ENCODE results near the gene ATP9A.
"Not testable (repeated sequence)": the region's sequence is repeated elsewhere in the genome, so short reads cannot be mapped to it uniquely, and the experiment has no call there.

ATP9A gene

DNA sequence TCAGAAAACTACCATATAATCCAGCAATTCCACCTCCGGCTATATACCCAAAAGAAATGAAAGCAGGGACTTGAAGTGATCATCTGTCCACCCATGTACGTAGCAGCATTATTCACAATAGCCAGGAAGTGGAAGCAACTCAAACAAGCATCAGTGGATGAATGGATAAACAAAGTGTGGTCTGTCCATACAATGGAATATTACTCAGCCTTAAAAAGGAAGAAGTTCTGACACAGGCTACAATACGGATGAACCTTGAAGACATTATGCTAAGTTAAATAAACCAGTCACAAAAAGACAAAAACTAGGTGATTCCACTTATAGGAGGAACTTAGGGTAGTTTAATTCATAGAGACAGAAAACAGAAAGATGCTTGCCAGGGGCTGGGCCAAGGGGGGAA is 76.5 kb downstream of the ATP9A start:
- no peak for DNase-seq (ENCODE audit: low spot score)

DNA sequence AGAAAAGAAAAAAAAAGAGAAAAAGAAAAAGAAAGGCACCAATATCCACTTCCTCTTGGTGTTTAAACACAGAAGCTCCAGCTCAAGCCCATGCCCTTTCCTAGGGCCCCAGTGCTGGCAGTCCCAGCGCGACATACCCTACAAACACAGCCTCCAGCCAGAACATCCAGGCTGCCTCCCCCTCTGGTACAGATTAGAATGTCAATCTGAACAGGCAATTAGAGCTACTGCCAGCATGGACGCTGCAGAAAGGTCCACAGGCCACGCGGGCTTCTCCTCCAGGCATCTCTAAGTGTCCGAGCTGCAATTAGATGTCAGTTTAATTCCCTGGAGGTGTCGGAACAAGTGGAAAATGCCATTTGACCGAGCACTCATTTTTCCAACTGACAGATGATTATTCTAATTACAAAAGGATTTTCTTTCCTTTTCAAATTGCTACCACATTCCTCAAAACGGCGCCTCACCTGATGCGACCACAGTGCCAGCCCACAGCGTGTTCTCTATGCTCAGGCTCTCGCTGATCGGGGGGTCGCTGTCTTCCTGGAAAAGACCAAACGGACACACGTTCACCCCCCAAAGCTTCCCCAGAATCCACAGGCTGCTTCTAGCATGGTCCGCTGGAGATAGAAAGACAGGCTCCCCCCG is 79.5 kb downstream of the ATP9A start:
- DNase-seq (ENCODE audit: low spot score): no peak

GRCh38 chr20:51687630-51688029 is 80.6 kb downstream of the ATP9A start:
- DNase-seq (ENCODE audit: low spot score): no peak

DNA sequence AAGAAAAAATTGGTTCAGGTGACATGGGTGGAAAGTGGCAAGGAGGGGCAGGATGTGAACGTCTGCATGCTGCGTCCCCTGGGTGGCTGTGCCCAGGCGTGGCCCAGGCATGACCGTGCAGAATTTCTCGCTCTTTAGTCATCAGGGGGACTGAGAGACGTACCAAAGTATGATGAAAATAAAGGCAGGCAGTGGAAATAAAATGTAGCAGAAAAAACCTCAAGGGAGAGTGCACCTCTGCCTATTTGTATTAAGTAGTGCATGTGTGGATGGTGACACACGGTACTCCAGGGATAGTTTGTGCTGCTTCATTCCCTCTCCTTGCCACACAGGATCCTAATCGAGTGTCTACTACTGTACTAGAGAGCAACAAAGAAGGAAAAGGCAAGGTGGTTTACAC is 81.1 kb downstream of the ATP9A start:
- no peak for DNase-seq (ENCODE audit: low spot score)

GRCh38 chr20:51685494-51685893 is 82.7 kb downstream of the ATP9A start:
- not testable (repeated sequence) for DNase-seq (ENCODE audit: low spot score)

DNA sequence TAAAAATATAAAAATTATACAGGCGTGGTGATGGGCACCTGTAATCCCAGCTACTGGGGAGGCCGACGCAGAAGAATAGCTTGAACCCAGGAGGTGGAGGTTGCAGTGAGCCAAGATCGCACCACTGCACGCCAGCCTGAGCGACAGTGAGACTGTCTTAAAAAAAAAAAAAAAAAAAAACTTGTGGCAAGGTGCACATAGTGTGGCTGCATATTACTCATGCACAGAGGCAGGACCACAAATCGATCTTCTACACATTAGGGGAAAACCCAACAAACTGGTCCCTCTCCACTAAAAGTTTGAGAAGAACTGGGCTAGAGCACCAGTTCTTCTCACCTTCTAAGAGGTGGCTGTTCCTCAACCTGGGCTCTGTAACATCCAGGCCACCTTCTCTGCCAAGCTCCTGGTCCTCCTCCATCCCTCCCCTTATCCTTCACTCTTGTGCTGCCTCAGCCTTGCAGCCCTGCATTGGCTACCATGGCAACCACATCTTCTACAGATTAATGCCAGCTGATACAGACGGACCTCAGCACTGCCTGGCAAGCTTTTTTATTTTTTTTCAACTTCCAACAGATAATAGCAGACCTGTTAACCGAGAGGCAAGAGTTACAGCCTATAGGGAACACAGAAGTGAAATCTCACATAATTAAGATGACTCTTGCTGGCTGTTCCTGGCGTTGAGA is 88.0 kb downstream of the ATP9A start:
- DNase-seq (ENCODE audit: low spot score): no peak

DNA sequence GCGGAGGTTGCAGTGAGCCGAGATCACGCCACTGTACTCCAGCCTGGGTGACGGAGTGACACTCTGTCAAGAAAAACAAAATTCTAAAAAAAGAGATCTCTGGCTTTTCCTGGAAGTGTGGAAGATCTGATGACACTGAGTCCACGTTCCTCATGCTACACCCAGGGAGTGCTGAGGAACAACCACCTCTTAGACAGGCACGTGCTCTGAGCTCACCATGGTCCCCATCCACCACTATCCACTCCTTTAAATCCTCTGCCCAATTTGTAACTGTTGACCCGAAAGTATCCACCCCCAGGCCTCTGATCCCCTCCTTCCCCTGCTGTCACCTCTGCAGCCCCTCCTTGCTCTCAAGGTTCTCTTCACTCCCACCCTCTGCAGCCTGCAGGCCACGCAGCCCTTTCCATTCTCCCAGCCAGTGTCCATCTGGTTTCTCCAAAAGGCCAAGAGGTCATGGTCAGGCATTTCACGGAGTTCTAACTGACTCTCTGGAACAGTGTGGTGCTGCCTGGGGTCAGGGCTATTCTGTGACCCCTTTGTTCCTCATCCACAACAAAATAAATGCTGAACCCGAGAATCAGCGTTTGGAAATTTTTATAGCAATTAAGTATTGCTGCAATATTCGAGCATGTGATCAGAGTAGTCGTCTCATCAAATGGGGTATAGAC is 88.8 kb downstream of the ATP9A start:
- no peak for DNase-seq (ENCODE audit: low spot score)

- DNase-seq (ENCODE audit: low spot score): no peak
Measured at GRCh38 chr20:51678026-51678697, 90.0 kb downstream of the ATP9A start.

DNA sequence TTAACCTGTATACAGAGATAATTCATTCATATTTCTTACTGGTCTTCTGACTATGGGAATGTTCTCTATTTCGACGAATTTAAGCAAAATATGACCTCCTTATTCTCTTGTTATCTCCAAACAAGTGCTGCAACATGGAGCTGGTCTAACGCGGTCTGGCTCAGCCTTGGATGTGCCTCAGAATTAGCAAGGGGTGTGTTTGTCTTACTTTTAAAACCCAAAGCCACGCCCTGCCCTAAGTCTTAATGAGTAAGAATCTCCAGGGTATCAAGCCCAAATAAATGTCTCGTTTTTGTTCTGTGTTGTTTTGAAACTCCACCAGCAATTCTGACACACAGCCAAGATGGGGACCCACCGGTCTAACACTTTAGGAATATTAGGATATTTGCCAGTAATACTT is 99.2 kb downstream of the ATP9A start:
- no peak for DNase-seq (ENCODE audit: low spot score)

DNA sequence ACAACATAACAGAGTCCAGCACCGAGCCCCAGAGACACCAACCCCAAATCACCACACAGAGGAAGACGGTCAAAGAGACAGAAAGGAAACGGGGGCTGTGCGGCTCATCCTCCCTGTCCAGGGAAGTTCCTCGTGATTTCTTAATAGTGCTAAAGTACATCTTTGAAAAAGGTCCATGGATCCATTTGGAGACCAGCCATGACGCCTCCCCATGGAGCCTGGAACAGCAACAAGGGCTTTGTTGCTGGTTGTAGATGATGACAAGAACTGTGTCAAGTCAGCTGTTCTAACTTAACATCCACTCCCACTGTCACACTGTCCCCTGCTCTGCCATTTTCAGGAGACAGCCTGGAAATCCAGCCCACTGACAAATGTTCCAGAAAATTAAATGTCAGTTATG is 99.7 kb downstream of the ATP9A start:
- DNase-seq (ENCODE audit: low spot score): no peak

- no peak for DNase-seq (ENCODE audit: low spot score)
Measured at GRCh38 chr20:51667491-51667890, 100.7 kb downstream of the ATP9A start.

- DNase-seq (ENCODE audit: low spot score): peak; percentile 7
Measured at GRCh38 chr20:51667002-51667408, 101.2 kb downstream of the ATP9A start.

- no peak for DNase-seq (ENCODE audit: low spot score)
Measured at GRCh38 chr20:51666126-51666525, 102.1 kb downstream of the ATP9A start.

GRCh38 chr20:51665543-51666118 is 102.6 kb downstream of the ATP9A start:
- no peak for DNase-seq (ENCODE audit: low spot score)

DNA sequence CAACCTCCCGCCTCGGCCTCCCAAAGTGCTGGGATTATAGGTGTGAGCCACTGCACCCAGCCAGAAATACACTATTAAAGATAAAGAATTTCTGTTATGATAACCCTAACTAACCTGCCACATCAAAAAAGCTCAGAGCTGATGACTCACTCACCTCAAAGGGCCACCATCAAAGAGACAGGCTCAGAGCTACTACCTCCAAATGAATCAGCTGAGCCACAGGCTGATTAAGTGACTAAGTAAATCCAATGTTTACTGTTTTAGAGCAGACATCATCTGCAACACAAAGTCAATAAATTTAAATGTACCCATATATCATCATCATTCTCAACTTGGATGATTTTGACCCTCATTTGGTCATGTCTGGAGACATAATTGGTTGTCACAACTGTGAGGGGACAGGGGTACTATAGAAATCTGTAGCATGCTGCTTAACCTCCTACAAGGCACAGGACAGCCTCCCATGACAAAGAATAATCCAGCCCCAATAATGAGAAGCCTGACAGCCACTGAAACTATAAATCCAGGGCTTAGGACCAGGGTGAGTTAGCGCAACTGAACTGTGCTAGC is 106.5 kb downstream of the ATP9A start:
- peak; percentile 63 for DNase-seq (ENCODE audit: low spot score)

GRCh38 chr20:51660672-51661608 is 107.2 kb downstream of the ATP9A start:
- DNase-seq (ENCODE audit: low spot score): no peak

GRCh38 chr20:51659491-51660050 is 108.6 kb downstream of the ATP9A start:
- DNase-seq (ENCODE audit: low spot score): no peak

- no peak for DNase-seq (ENCODE audit: low spot score)
Measured at GRCh38 chr20:51656726-51657260, 111.4 kb downstream of the ATP9A start.

DNA sequence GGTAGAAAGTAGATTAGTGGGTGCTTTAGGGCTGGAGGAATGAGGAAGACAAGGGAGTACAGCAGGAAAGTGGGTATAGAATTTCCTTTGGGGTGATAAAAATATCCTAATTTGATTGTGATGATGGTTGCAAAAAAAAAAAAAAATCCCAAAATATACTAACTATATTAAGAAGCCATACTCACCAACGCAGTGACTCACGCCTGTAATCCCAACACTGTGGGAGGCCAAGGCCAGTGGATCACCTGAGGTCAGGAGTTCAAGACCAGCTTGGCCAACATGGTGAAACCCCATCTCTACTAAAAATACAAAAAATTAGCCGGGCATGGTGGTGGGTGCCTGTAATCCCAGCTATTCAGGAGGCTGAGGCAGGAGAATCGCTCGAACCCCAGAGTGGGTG is 112.1 kb downstream of the ATP9A start:
- DNase-seq (ENCODE audit: low spot score): not testable (repeated sequence)

GRCh38 chr20:51654495-51654894 is 113.7 kb downstream of the ATP9A start:
- no peak for DNase-seq (ENCODE audit: low spot score)
